Embryonic facial prominence (tissue), 1 donor: Measurements from ENCODE around the gene ASMTL.
"Not testable (repeated sequence)": the region's sequence is repeated elsewhere in the genome, so short reads cannot be mapped to it uniquely, and the experiment has no call there.

Experiments
- DNase-seq: peaks from one replicate; pipeline ENCODE4 v3.0.0-alpha.2; 2016; ENCODE audit errors: extremely low spot score

The ASMTL gene

DNA sequence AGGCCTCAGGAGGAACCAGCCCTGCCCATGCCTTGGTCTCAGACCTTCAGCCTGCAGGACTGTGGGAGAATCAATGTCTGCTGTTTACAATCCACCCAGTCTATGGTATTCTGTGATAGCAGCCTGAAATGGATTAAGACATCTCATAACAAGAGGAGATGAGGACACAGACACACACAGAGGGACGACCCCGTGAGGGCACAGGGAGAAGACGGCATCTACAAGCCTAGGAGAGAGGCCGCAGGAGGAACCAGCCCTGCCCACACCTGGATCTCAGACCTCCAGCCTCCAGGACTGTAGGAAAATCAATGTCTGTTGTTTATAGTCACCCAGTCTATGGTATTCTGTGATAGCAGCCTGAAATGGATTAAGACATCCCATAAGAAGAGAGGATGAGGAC, 64.1 kb downstream of the ASMTL start:
- DNase-seq = no peak

DNA sequence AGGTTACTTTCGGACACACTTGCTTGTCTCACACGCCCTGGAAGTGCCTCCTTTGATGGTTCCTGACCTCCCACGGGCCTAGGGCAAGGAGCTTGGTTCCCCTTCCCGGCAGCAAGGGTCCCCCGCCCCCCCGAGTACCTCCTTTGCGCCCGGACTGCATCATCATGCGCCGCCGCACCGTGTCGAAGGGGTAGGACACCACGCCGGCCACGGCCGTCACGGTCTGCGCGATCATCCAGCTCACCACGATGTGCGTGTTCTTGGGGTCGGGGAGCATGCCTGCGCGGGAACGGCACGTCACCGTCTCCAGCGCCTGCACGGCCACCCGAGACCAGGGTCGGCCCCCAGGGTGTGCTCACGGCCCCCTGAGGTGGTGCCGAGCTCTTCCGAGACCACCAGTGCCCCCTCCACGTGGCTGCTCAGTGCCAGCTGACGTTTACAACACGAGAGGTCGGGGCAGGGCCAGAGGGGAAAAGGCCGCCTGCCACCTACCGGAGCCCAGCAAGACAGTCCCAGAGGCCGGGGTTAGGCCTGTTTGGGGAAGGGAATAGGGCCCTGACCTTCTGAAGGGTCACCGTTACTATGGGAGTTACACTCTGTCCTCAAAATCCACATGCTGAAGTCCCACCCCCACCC, 65.5 kb downstream of the ASMTL start:
- no peak for DNase-seq

DNA sequence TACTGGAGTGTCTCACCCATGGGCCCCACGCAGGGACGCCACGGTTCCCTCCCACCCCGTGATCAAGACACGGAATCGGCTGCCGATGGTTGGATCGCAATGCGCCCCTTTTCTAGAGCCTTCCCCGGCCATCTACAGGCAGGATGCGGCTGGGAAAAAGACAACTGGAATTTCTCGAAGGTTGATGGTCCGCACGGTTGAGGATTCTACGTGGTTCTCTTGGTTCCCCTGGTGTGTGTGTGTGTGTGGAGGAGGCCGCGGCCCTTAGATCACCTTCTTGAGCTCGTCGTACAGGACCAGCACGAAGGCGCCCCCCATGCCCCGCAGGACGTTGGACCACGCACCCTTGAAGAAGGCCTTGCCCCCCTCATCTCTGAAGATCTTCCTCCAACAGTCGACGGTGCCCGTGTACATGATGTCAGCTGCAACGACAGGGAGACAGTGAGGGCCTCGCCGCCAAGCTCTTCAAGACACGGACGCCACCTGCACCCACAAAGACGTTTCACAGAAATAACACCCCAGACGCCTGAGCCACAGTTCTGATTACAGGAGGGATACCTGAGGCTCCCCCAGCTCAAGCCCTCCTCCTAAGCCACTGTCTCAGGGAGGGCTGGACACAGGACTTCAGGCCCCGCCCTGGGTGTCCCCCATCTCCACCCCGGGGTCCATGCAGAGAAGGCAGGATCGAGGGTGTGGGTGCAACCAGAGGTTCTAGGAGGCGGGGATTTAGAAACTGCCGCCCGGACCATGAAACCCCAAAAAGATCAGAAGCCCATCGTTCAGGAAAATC, 66.2 kb downstream of the ASMTL start:
- no peak for DNase-seq

DNA sequence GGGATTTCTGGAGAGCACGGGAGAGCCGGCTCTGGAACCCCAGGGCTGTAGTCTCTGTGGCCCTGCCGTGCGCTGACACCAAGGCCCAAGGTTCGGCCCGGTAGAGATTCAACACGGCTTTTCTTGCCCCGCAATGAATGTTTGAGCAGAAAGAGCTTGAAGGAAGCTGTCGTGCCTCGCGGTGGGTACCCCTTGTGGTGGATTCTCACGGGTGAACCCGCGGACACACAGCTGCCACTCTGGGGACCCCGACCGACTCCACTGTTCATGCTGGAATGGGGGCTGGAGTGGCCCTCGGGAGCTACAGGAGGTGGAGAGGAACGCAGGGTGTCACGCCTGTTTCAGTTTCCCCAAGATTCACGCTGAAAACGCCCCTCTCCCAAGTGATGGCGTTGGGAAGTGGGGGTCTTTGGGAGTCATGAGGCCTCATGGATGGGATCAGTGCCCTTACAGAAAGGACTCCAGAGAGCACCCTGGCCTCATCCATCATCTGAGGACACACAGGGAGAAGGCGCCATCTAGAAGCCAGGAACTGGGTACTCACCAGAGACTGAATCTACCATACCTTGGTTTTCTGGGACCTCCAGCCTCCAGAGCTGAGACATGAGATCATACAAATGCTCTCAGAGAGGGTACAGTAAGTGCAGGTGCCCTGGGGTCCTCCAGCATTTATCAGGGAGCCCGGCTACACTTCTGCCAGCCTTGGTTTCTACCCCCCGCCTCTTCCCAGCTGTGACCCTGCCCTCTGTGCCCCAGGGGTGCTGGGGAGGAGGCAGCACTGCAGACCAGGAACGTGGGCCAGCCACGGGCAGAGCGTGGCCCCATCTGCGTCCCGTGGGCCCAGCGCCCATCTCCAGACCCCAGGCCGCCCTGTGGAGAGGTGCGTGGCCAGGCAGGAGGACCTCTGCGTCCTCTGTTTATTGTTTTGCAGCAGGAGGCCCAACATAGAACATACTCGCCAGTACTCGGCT, 67.2 kb downstream of the ASMTL start:
- DNase-seq = no peak

DNA sequence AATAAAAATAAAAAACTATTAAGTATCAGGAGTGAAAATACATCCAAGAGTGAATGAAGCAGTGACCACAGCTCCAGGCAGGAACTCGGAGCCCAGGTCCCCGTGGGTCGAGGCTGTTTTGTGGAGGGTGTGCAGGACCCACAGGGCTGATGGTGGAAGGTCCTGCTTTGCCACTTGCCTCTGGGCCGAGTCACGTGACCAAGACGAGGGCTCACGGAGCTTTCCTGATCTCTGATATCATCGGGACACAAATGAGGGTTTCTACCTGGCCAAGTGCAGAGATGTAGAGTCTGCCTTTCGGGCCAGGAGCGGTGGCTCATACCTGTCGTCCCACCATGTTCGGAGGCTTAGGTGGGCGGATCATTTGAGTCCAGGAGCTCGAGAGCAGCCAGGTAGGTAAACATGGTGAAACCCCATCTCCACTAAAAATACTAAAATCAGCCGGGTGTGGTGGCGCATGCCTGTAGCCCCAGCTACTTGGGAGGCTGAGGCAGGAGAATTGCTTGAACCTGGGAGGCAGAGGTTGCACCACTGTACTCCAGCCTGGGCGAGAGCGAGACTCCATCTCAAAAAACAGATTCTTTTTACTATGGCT, 68.0 kb downstream of the ASMTL start:
- no peak for DNase-seq

DNA sequence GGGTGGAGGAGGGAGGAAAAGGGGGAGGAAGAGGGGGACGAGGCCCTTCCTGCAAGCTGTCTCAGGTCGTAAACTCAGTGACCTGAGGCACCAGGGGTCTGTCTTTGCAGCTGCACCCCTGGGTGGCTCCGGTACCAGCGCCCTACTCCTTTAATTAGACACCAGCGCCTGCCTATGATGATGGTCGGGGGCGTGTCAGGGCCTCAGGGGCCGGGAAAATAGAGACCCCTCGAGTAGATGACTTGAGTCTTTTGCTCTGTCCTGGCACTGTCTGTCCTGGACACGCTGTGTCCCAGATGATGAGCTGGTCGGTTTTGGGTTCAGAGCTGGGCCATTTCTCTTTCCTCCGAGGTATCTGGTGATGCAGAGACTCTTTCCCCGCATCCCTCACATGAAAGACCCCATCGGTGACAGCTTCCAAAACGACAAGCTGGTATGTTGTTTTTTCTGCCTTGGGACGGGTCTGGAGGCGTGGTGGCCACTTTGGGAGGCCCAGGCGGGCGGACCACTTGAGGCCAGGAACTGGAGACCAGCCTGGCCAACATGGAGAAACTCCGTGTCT, 72.0 kb downstream of the ASMTL start:
- no peak for DNase-seq

DNA sequence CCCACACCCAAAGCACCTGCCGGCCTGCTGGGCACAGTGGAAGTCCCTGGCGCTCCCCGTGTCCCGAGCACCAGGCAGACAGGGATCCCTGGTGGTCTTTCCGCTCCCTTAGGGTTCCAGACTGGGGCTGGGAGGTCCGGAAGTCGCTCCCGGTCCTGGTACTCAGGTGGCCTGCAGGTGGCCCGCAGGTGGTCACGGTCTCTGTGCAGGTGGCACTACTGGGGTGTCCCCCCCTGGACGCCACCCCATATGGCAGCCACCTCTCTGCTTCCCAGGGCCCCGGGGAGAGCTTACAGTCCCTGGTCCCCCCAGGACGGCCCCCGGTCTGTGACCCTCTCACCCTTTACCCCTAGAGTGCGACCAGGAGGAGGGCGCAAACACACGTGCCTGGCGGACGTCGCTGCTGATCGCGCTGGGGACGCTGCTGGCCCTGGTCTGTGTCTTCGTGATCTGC, 74.4 kb downstream of the ASMTL start:
- no peak for DNase-seq

DNA sequence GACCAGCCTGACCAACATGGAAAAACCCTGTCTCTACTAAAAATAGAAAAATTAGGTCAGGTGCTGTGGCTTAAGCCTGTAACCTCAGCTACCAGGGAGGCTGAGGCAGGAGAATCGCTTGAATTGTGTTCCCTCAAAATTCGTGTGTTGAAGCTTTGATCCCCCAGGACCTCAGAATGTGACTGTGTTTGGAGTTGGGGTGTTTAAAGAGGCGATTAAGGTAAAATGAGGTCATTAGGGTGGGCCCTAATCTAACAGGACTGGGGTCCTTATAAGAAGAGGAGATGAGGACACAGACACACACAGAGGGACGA, 84.4 kb downstream of the ASMTL start:
- DNase-seq = no peak

DNA sequence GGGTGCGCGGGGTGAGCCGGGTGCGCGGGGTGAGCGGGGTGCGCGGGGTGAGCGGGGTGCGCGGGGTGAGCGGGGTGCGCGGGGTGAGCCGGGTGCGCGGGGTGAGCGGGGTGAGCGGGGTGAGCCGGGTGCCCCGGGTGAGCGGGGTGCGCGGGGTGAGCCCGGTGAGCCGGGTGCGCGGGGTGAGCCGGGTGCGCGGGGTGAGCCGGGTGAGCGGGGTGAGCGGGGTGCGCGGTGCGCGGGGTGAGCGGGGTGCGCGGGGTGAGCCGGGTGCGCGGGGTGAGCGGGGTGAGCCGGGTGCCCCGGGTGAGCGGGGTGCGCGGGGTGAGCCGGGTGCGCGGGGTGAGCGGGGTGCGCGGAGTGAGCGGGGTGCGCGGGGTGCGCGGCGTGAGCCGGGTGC, 86.3 kb downstream of the ASMTL start:
- not testable (repeated sequence) for DNase-seq

DNA sequence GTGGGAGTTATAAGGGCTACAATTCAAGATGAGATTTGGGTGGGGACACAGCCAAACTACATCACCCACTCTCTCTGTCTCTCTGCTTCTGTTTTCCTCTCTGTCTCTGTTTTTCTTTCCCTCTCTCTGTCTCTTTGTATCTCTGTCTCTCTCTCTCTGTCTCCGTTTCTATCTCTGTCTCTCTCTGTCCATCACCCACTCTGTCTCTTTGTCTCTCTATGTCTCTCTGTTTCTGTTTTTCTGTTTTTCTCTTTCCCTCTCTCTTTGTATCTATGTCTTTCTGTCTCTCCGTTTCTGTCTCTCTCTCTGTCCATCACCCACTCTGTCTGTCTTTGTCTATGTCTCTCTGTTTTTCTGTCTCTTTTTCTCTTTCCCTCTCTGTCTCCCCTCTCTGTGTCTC, 90.8 kb downstream of the ASMTL start:
- DNase-seq = no peak

DNA sequence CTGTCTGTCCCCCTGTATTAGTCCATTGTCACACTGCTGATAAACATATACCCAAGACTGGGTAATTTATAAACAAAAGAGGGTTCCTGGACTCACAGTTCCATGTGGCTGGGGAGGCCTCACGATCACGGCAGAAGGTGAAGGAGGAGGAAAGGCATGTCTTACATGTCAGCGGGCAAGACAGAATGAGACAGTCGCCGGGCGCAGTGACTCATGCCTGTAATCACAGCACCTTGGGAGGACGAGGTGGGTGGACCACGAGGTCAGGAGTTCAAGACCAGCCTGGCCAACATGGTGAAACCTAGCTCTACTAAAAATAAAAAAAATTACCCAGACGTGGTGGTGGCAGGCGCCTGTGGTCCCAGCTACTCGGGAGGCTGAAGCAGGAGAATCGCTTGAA, 91.4 kb downstream of the ASMTL start:
- DNase-seq = no peak

DNA sequence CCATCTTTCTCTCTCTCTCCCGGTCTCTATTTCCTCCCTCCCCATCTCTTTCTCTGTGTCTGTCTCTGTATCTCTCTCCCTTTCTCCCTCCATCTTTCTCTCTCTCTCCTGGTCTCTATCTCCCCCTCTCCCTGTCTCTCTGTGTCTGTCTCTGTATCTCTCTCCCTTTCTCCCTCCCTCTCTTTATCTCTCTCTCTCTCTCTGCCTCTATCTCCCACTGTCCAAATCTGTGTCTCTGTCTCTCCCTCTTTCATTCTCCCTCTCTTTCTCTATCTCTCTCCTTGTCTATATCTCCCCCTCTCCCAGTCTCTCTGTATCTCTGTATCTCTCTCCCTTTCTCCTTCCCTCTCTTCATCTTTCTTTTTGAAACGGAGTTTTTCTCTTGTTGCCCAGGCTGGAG, 92.5 kb downstream of the ASMTL start:
- no peak for DNase-seq

DNA sequence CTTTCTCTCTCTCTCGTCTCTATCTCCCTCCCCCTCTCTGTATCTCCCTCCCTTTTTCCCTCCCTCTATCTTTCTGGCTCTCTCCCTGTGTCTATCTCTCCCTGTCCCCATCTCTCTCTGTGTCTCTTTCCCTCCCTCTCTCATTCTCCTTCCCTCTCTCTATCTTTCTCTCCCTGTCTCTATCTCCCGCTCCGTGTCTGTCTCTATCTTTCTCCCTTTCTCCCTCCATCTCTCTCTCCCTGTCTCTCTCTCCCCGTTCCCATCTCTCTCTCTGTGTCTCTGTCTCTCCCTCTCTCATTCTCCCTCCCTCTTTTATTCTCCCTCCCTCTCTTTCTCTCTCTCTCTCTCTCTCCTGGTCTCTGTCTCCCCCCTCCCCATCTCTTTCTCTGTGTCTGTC, 93.2 kb downstream of the ASMTL start:
- no peak for DNase-seq

DNA sequence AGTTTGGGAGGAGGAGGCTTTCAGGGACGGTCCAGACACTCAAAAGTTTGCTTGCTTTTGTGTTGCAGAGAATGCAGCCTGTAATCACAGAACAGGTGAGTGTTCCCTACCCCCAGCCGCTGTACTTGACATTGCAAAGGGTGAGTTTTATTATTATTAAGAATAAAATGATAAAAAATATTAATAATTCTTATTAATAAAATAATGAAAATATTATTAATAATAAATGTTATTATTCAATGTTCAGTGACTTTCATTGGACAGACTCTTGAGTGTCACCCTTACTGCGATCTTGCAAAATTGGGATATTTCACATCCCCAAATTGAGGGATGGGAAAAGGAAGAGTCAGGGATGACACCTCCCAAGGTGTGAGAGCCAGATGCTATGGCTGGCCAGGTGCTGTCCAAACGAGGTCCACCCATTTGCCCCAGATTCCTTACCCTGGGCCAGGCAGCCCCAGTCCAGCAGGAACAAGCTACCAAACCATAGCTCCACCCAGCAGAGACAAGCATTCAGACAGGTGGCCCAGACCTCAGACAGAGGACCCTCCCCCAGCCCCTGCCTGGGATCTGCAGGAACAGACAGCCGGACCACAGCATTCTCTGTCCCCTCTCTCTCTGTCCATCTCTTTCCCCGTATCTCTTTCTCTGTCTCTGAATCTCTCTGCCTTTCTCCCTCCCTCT, 93.8 kb downstream of the ASMTL start:
- DNase-seq = no peak

DNA sequence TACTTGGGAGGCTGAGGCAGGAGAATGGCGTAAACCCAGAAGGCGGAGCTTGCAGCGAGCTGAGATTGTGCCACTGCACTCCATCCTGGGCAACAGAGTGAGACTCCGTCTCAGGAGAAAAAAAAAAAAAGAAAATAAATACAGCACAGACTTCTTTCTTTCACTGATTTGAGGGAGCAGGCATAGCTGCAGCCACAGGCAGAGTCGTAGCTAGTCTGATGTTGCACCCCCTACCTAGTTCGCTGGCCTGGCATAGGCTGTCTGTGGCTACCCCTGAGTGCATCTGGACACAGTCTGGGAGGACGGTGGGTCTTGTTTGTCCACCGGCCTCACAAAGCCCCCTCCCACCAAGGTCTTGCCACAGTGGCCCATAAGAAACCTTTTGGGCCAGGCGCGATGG, 94.7 kb downstream of the ASMTL start:
- DNase-seq = no peak

DNA sequence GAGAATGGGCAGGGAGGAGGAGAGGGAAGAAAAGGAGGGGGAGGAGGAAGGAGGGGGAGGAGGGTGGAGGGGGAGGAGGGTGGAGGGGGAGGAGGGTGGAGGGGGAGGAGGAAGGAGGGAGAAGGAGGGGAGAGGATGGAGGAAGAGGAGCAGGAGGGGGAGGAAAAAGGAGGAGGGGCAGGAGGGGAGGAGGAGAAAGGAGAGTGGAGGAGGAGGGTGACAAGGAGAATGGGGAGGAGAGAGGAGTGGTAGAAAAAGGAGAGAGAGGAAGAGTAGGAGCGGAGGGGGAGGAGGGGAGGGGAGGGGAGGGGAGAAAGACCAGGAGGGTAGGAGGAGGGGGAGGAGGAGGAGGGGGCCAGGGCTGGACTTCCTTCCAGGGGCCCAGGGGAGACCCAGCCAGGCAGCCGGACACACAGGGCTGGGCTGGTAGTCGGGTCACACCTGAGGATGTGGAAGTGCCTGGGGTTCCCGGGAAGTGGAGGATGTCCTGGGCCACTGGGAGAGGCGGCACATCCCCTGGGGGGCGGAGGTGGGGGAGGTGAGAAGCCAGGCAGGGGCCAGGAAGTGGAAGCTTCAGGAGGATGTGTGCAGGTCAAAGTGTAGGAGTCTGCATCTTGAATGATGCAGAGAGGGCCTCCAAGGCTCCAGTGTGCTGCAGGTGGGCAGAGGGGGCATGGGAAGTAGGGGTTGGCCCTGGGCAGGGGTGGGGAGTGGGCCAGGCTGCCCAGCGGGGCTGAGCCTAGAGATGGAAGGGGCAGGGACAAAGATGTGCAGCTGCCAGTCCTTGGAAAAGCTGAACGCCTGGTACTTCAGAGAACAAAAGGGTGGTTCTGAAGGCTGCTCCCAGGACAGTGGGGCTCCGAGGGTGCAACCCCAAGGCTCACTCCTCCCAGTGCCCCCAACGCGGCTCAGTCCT, 97.3 kb downstream of the ASMTL start:
- no peak for DNase-seq

DNA sequence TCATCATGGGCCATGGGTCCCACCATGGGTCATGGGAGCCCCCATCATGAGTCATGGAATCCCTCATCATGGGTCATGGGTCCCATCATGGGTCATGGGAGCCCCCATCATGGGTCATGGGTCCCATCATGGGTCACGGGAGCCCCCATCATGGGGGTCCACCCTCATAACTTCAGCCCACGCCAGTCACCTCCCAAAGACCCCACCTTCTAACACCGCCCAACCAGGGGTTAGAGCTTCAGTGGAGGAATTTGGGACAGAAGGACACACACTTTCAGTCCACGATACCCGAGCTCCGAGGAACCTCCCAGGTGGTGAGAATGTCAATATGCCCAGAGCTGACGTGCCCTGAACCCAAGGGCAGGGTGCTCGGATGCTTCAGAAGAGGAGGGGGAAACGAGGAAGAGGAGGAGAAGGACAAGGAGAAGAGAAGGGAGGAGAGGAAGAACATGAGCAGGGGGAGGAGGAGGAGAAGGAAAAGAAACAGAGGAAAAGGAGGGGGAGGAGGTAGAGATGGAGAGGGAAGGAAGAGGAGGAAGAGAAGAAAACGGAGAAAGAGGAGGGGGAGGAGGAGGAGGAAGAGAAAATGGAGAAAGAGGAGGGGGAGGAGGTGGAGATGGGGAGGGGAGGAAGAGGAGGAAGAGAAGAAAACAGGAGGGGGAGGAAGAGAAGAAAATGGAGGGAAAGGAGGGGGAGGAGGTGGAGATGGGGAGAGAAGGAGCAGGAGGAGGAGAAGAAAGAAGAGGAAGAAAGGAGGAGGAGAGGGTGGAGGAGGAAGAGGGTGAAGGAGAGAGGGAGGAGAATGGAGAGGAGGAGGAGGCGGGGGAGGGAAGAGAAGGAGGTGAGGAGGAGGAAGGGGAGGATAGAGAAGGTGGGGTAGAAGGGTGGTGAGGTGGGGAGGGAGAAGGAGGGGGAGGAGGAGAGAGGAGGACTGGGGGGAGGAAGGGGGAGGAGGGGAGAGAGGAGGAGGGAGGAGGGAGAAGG, 98.4 kb downstream of the ASMTL start:
- DNase-seq = no peak
